Erythroblast (primary cell): ENCODE data around the gene ARPC5L.

Source experiments
- GATA1 ChIP-seq: IDR thresholded peaks from 2 replicates; pipeline ENCODE4 v1.6.1; 2011; ENCODE audit warnings: low read depth, mild to moderate bottlenecking, control low read depth, low read length, moderate library complexity
- POLR2A ChIP-seq: IDR thresholded peaks from 2 replicates; pipeline ENCODE4 v1.6.1; 2011; ENCODE audit warnings: mild to moderate bottlenecking, low read length

DNA sequence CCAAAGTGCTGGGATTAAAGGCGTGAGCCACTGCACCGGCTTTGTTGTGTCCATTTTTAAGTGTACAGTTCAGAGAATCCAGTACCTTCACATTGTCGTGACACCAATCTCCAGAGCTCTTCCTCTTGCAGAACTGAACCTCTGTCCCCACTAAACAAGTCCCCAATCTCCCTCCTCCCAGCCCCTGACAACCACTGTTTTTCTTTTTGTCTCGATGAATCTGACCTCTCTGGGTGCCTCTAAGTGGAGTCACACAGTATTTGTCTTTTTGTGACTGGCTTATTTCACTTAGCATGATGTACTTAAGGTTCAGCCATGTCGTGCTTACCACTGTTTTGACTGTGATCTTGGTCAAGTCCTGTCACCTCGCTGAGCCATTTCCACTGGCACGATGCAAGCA, 7.1 kb upstream of the ARPC5L start:
- TF ChIP-seq POLR2A (no peak), GATA1 (no peak)
